Urinary bladder (tissue), 4 donors: Measurements from ENCODE around the gene PHAF1. TPM values are rescaled to one million over a fixed set of nuclear protein-coding genes. Genes with fewer than 3 reads are reported as not detected.
A peak's percentile ranks its signal among the peaks of the same experiment; 100 is the strongest.

ENCODE experiments used
- DNase-seq: peaks from one replicate; pipeline ENCODE4 v3.0.0-alpha.2; 2015; ENCODE audit errors: extremely low spot score
- H3K27ac ChIP-seq: one replicate; pipeline ENCODE4 v1.5.1; 2013; ENCODE audit warnings: low read depth, mild to moderate bottlenecking, moderate library complexity
- H3K36me3 ChIP-seq: one replicate; pipeline ENCODE4 v1.6.1; 2013; ENCODE audit warnings: mild to moderate bottlenecking, moderate library complexity; ENCODE audit not compliant: insufficient read depth
- H3K4me1 ChIP-seq: one replicate; pipeline ENCODE4 v1.6.1; 2013; ENCODE audit warnings: mild to moderate bottlenecking, moderate library complexity; ENCODE audit not compliant: insufficient read depth
- H3K4me3 ChIP-seq: one replicate; pipeline ENCODE4 v1.5.1; 2013; ENCODE audit warnings: low read depth, low read length
- WGBS: extraction: QIAGEN DNeasy Blood & Tissue Kit; methylation state at CpG from one replicate; pipeline ENCODE4 v1.1.7; 2013; 5-methylcytosine and 5-hydroxymethylcytosine counted together
- polyA plus RNA-seq: library from polyadenylated mRNA; stranded (reverse); fragments of 200-250 nt; gene quantifications from one replicate; pipeline ENCODE4 v1.2.3, GENCODE V29; 2013
- total RNA-seq: library from RNA; depleted of rRNA; stranded (reverse); fragments of >200 nt; gene quantifications from one replicate; pipeline ENCODE4 v1.2.3, GENCODE V29; 2014
- donor health status: healthy with polysubstance abuse.
- donor health status: healthy.

Gene PHAF1
- total and polyA plus RNA-seq, 2 donors, result 11.0 to 22.8 TPM

DNA sequence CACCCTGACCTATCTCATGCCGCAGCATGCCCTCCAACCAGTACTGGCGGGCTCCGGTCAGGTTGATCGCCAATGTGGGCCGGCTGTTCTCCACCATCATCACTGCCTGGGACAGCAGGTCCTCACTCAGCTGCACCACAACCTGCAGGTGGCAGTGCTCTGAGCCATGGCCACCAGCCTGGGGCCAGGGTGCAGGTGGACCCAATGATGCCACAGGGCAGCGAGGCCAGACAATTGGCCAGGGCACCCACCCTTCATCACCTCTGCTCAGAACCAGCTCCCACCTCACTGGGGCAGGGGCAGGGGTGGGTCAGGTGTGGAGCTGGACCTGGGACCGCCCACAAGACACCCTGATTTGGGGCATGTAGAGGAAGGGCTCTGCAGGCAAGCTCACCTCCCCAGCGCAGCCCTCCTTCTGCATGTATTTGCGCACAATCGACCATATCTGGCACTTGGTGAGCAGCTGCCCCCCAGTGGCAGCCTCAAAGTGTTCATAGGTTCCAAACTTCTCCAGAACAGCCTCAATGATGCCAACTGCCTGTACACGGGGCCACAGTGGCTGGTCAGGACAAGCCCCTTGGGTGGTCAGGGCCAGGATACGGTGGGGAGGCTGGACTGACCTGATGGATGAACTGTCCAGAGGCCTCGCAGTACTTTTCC, 69.8 kb downstream of the PHAF1 start:
- Histone ChIP-seq H3K4me1 (no peaks in the 10 kb centered on the region), H3K36me3 (no peaks in the 10 kb centered on the region), H3K27ac (no peak overlapping the region), H3K4me3 (no peak overlapping the region)
- 91% methylated on average over 13 of the region's 13 CpGs for WGBS
- DNase-seq, result no peak

GRCh38 chr16:67180166-67180565, 70.4 kb downstream of the PHAF1 start:
- H3K4me1 ChIP-seq, result no peaks in the 10 kb centered on the region
- no peak overlapping the region for H3K4me3 ChIP-seq
- no peaks in the 10 kb centered on the region for H3K36me3 ChIP-seq
- DNase-seq, result no peak
- H3K27ac ChIP-seq, result no peak overlapping the region
- WGBS, result 94% methylated on average over 16 of the region's 16 CpGs

DNA sequence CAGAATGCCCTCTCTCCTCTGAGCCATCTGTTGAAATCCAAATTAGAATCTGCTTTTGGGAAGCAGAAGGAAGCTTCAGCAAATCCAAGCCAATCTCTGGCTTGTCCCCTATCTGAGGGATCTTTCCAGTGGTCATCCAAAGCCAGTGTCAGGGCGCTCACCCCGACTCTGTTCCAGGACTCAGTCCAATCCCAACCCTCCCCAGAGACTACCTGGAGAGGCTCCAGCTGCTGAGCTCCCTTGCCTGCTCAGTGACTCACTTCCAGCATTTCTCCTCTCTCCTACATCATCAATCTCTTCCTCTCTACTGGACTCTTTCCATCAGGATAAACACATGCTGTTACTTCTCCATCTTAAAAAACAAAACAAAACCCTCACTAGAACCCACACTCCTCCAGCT, 71.6 kb downstream of the PHAF1 start:
- Histone ChIP-seq H3K4me1 (no peaks in the 10 kb centered on the region), H3K27ac (no peak overlapping the region), H3K4me3 (no peak overlapping the region), H3K36me3 (no peaks in the 10 kb centered on the region)
- WGBS, result 24% methylated on average over 2 of the region's 2 CpGs
- no peak for DNase-seq

- H3K27ac ChIP-seq, result no peak overlapping the region
Observed at GRCh38 chr16:67182288-67182687, 72.5 kb downstream of the PHAF1 start.

GRCh38 chr16:67183284-67183626, 73.5 kb downstream of the PHAF1 start:
- no peak overlapping the region for H3K27ac ChIP-seq
- no peaks in the 10 kb centered on the region for H3K36me3 ChIP-seq
- H3K4me3 ChIP-seq, result no peak overlapping the region
- DNase-seq, result no peak
- WGBS, result 6% methylated on average over 11 of the region's 11 CpGs
- H3K4me1 ChIP-seq, result no peaks in the 10 kb centered on the region

More at GRCh38 chr16:67182288-67182687, 72.5 kb downstream of the PHAF1 start:
- Histone ChIP-seq H3K4me3 (no peak overlapping the region), H3K4me1 (no peaks in the 10 kb centered on the region), H3K36me3 (no peaks in the 10 kb centered on the region)
- DNase-seq, result no peak
- 90% methylated on average over 2 of the region's 2 CpGs for WGBS

- peak within 1 kb of the TSS; percentile 46 for H3K4me3 ChIP-seq
- under 1% methylated on average over 77 of the region's 77 CpGs for WGBS
- DNase-seq, result peak; percentile 96
- no peaks in the 10 kb centered on the region for H3K36me3 ChIP-seq
- no peaks in the 10 kb centered on the region for H3K4me1 ChIP-seq
- H3K27ac ChIP-seq, result peak within 1 kb of the TSS; percentile 94
Observed at GRCh38 chr16:67183627-67184452, 74.1 kb downstream of the PHAF1 start, which contains the start of gene MATCAP1. Gene MATCAP1 (minus strand): TSS chr16:67183963. CDS start chr16:67180610, 3,353 bp downstream.

- Histone ChIP-seq H3K4me1 (no peaks in the 10 kb centered on the region), H3K27ac (peak overlapping the region; percentile 94), H3K36me3 (no peaks in the 10 kb centered on the region), H3K4me3 (peak overlapping the region; percentile 46)
- no peak for DNase-seq
- 5% methylated on average over 59 of the region's 59 CpGs for WGBS
Observed at GRCh38 chr16:67184453-67184994, 74.8 kb downstream of the PHAF1 start.

- Histone ChIP-seq H3K27ac (no peak overlapping the region), H3K36me3 (no peaks in the 10 kb centered on the region), H3K4me1 (no peaks in the 10 kb centered on the region), H3K4me3 (no peak overlapping the region)
- 11% methylated on average over 43 of the region's 43 CpGs for WGBS
- DNase-seq, result no peak
Observed at GRCh38 chr16:67184995-67185650, 75.4 kb downstream of the PHAF1 start.

- H3K4me1 ChIP-seq, result no peaks in the 10 kb centered on the region
- H3K4me3 ChIP-seq, result no peak overlapping the region
- no peaks in the 10 kb centered on the region for H3K36me3 ChIP-seq
- no peak overlapping the region for H3K27ac ChIP-seq
- 11% methylated on average over 12 of the region's 12 CpGs for WGBS
- no peak for DNase-seq
Observed at GRCh38 chr16:67185651-67186134, 76.0 kb downstream of the PHAF1 start.

DNA sequence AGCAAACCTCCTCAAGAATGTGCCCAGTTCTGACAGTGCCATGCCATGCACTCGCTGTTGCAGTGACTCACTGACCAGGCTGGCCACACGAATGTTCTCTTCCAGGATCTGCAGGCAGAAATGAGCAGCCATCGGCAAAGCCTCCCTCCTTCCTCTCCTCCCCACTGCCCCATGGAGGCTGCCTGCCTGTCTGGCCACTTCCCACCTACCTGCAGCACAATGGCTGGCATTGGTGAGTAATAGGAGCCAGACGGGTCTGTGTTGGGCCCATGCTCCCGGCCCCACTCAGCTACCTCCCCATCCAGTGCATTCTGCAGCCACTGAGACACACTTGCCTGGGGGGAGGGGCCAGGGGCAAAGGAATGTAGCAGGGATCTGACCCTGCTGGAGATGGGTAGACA, 76.8 kb downstream of the PHAF1 start:
- no peak for DNase-seq
- Histone ChIP-seq H3K27ac (no peak overlapping the region), H3K36me3 (no peaks in the 10 kb centered on the region), H3K4me1 (no peaks in the 10 kb centered on the region), H3K4me3 (no peak overlapping the region)
- WGBS, result 42% methylated on average over 5 of the region's 5 CpGs

- 83% methylated on average over 26 of the region's 26 CpGs for WGBS
- DNase-seq, result no peak
- no peaks in the 10 kb centered on the region for H3K4me1 ChIP-seq
Observed at GRCh38 chr16:67187175-67187890, 77.6 kb downstream of the PHAF1 start.

GRCh38 chr16:67188323-67188722, 78.6 kb downstream of the PHAF1 start:
- 69% methylated on average over 4 of the region's 4 CpGs for WGBS
- DNase-seq, result no peak
- no peaks in the 10 kb centered on the region for H3K4me1 ChIP-seq
- no peak overlapping the region for H3K27ac ChIP-seq
- H3K36me3 ChIP-seq, result no peaks in the 10 kb centered on the region
- no peak overlapping the region for H3K4me3 ChIP-seq

More at GRCh38 chr16:67187175-67187890, 77.6 kb downstream of the PHAF1 start:
- Histone ChIP-seq H3K27ac (no peak overlapping the region), H3K4me3 (no peak overlapping the region), H3K36me3 (no peaks in the 10 kb centered on the region)

DNA sequence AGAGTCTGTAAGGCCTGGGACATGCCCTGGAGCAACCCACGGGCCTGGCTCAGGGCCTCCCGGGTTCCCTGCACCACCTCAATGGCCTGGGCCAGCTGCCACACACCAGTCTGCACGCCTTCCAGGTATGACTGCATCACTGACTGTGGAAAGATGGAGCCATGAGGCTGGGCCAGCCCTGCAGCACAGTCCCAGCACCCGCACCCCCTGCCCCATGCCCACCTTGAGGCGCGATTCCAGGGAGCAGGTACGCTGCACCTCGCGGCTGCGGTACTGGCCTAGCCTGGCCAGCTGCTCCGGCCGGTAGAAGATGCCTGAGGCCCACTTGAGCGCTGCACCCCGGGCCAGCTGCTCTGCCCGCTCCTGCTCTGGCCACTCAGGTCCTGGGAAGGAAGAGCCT, 79.1 kb downstream of the PHAF1 start:
- no peak overlapping the region for H3K27ac ChIP-seq
- DNase-seq, result no peak
- H3K36me3 ChIP-seq, result no peaks in the 10 kb centered on the region
- no peaks in the 10 kb centered on the region for H3K4me1 ChIP-seq
- no peak overlapping the region for H3K4me3 ChIP-seq
- 91% methylated on average over 15 of the region's 15 CpGs for WGBS
